Kidney (tissue), 14 donors: ENCODE results near the gene HOXA10. TPM values are rescaled to one million over a fixed set of nuclear protein-coding genes. Genes with fewer than 3 reads are reported as not detected.
A peak's percentile ranks its signal among the peaks of the same experiment; 100 is the strongest.

Source experiments
- DNase-seq, 5 donors: peaks; one replicate each; pipeline ENCODE4 v3.0.0-alpha.2; 2013 to 2020
- FAIRE-seq: peaks from 2 replicates; lab custom pipeline; 2012; peaks lifted over from hg19 to GRCh38; lab: Jason Lieb, UNC
- H3K27ac ChIP-seq, 2 donors: one replicate each; pipeline ENCODE4 v1.7.0; 2013; ENCODE audit warnings: low read depth in 2 of 2, low read length in 2 of 2, inconsistent platforms in 1 of 2
- H3K27me3 ChIP-seq: one replicate; pipeline ENCODE4 v1.7.1; 2013; ENCODE audit warnings: low read length, inconsistent platforms; ENCODE audit not compliant: control insufficient read depth, insufficient read depth
- H3K36me3 ChIP-seq, 3 donors: one replicate each; pipeline versions ENCODE4 v1.7.0 to v1.7.1; 2013; ENCODE audit warnings: low read length in 3 of 3, control low read depth in 1 of 3, inconsistent platforms in 1 of 3; ENCODE audit not compliant: insufficient read depth in 3 of 3, control insufficient read depth in 2 of 3
- H3K4me1 ChIP-seq, 3 donors: one replicate each; pipeline versions ENCODE4 v1.7.0 to v1.7.1; 2013; ENCODE audit warnings: low read length in 3 of 3, inconsistent platforms in 1 of 3, low read depth in 1 of 3; ENCODE audit not compliant: control insufficient read depth in 2 of 3, insufficient read depth in 2 of 3
- H3K4me3 ChIP-seq, 3 donors: one replicate each; pipeline versions ENCODE4 v1.7.0 to v1.8.1; 2013; ENCODE audit warnings: low read length in 3 of 3, control low read depth in 1 of 3, inconsistent platforms in 1 of 3
- H3K9ac ChIP-seq, 3 donors: one replicate each; pipeline versions ENCODE4 v1.7.0 to v1.7.1; 2013; ENCODE audit warnings: low read length in 3 of 3, control low read depth in 1 of 3, inconsistent platforms in 1 of 3
- H3K9me3 ChIP-seq, 3 donors: one replicate each; pipeline versions ENCODE4 v1.7.0 to v1.7.1; 2013; ENCODE audit warnings: low read length in 3 of 3, control low read depth in 1 of 3, inconsistent platforms in 1 of 3; ENCODE audit not compliant: control insufficient read depth in 2 of 3, insufficient read depth in 1 of 3
- CTCF ChIP-seq: IDR thresholded peaks from 3 replicates; pipeline ENCODE4 v1.5.1; 2012; ENCODE audit warnings: mild to moderate bottlenecking, moderate library complexity, borderline replicate concordance; ENCODE audit not compliant: insufficient read depth; ENCODE audit errors: extremely low read depth
- intact Hi-C: fragments of 100-400 bp; cut with DNase I; formaldehyde crosslinking; loops from one replicate; pipeline ENCODE4 v1.11.1; 2022
- polyA plus RNA-seq: library from polyadenylated mRNA; stranded (reverse); fragments of 350-450 nt; fragmentation: Illumina TruSeq; extraction: RNeasy Lipid Tissue Mini Kit (QIAGEN cat#74804); gene quantifications from one replicate; pipeline ENCODE4 v1.2.3, GENCODE V29; 2014; ENCODE audit warnings: low read depth, low replicate concordance; ENCODE audit not compliant: insufficient read depth
- total RNA-seq: library from RNA; stranded (reverse); fragmentation: NEBNext Ultra II Directional; extraction: Animal tissue kit (Norgen Biotek cat#: 25700); gene quantifications from one replicate; pipeline ENCODE4 v1.2.1, GENCODE V29; 2021
- donor health status: control.
- donor health status: control.
- donor health status: control.
- donor health status: control.
- donor health status: control.
- donor health status: DM: yes; HTN: yes; CAD: no.
- donor health status: Normal renal cell carcinoma (clear cell type).

The HOXA10 gene
- total and polyA plus RNA-seq, 2 donors from 2014 or later, result 16.3 to 17.9 TPM

GRCh38 chr7:27196287-27196767 is 22.2 kb upstream of the HOXA10 start:
- Histone ChIP-seq H3K27ac (no peak overlapping the region), H3K27me3 (peaks cover 78% of the 10 kb centered on the region), H3K36me3 (no peaks in the 10 kb centered on the region), H3K4me3 (no peak overlapping the region), H3K9me3 (no peaks in the 10 kb centered on the region), H3K9ac (no peak overlapping the region), H3K4me1 (peaks cover 0 to 5% (median 2%) of the 10 kb centered on the region in 3 donors)
- no peak for FAIRE-seq
- peak; percentile 83 to 92 (median 89) for DNase-seq
- TF ChIP-seq CTCF, result peak; percentile 82
- intact Hi-C loops, result no loop called here

- FAIRE-seq (no peak), DNase-seq (peak in 3 of 5 donors; percentile 15 to 24 (median 15))
- no peak overlapping the region for H3K27ac ChIP-seq
- peaks cover 71% of the 10 kb centered on the region for H3K27me3 ChIP-seq
- H3K4me3 ChIP-seq, result no peak overlapping the region
- intact Hi-C loops, result no loop called here
- H3K9me3 ChIP-seq, result no peaks in the 10 kb centered on the region
- H3K4me1 ChIP-seq, result no peaks in the 10 kb centered on the region
- no peaks in the 10 kb centered on the region for H3K36me3 ChIP-seq
- H3K9ac ChIP-seq, result no peak overlapping the region
- no peak for TF ChIP-seq CTCF
Measured at GRCh38 chr7:27194686-27195379, 20.7 kb upstream of the HOXA10 start.

- Histone ChIP-seq H3K27me3 (peaks cover 73% of the 10 kb centered on the region), H3K36me3 (no peaks in the 10 kb centered on the region), H3K27ac (no peak overlapping the region), H3K9me3 (no peaks in the 10 kb centered on the region), H3K4me1 (no peaks in the 10 kb centered on the region), H3K4me3 (no peak overlapping the region), H3K9ac (no peak overlapping the region)
- FAIRE-seq (no peak), DNase-seq (peak in 1 of 5 donors; percentile 48)
- intact Hi-C loops, result no loop called here
- no peak for TF ChIP-seq CTCF
Measured at GRCh38 chr7:27194002-27194352, 19.9 kb upstream of the HOXA10 start.
